IMR-90 (cell line): ENCODE results near the gene TTYH3. TPM values are rescaled to one million over a fixed set of nuclear protein-coding genes. Genes with fewer than 3 reads are reported as not detected.

Experiments used
- ATAC-seq: fragments of 200-7000 bp; cut with Tn5 transposase; 2 replicates; pipeline ENCODE4 v1.9.1; 2020; ENCODE audit warnings: low read depth, mild to moderate bottlenecking, moderate library complexity
- BruUV-seq: library from RNA; stranded (reverse); fragments of 400-500 nt; replicated peaks from 2 replicates; lab custom pipeline; 2021; lab: Mats Ljungman, UMichigan
- CTCF ChIA-PET: fragments of 300-600 bp; formaldehyde crosslinking; extraction: SDS; loops from one replicate; lab custom pipeline; 2021; ENCODE audit warnings: antibody characterized with exemption; lab: Yijun Ruan, JAX
- POLR2A ChIA-PET: fragments of 300-600 bp; sonication (Branson Sonifier 250); formaldehyde crosslinking; loops from one replicate; lab custom pipeline; 2022; ENCODE audit warnings: antibody characterized with exemption; ENCODE audit not compliant: unreplicated experiment; lab: Charles Lee
- DNase-seq: peaks from one replicate; pipeline ENCODE4 v3.0.0; 2013
- H2AFZ ChIP-seq: replicated peaks from 2 replicates; pipeline ENCODE3; 2013; ENCODE audit warnings: low read length, mild to moderate bottlenecking; ENCODE audit not compliant: poor library complexity
- H2AK5ac ChIP-seq: 2 replicates; pipeline ENCODE4 v1.6.1; 2013; ENCODE audit warnings: low read depth, low read length, inconsistent platforms
- H2AK9ac ChIP-seq: replicated peaks from 2 replicates; pipeline ENCODE3; 2013; ENCODE audit warnings: mild to moderate bottlenecking, low read depth, low read length, moderate library complexity; ENCODE audit not compliant: poor library complexity
- H2BK120ac ChIP-seq: 2 replicates; pipeline ENCODE4 v1.6.1; 2013; ENCODE audit warnings: low read depth, low read length, inconsistent platforms
- H2BK15ac ChIP-seq: 3 replicates; pipeline ENCODE4 v1.6.1; 2013; ENCODE audit warnings: low read depth, low read length, inconsistent platforms
- H2BK20ac ChIP-seq: 2 replicates; pipeline ENCODE4 v1.6.1; 2013; ENCODE audit warnings: low read depth, mild to moderate bottlenecking, inconsistent platforms, low read length, moderate library complexity
- H2BK5ac ChIP-seq: 2 replicates; pipeline ENCODE4 v1.6.1; 2013; ENCODE audit warnings: mild to moderate bottlenecking, low read depth, low read length, inconsistent platforms; ENCODE audit not compliant: poor library complexity, severe bottlenecking
- H3K14ac ChIP-seq: replicated peaks from 2 replicates; pipeline ENCODE4 v1.6.1; 2013; ENCODE audit warnings: low read depth, low read length, inconsistent platforms
- H3K18ac ChIP-seq: 2 replicates; pipeline ENCODE4 v1.6.1; 2013; ENCODE audit warnings: low read depth, low read length, control low read depth
- H3K23ac ChIP-seq: 2 replicates; pipeline ENCODE4 v1.6.1; 2013; ENCODE audit warnings: low read depth, low read length, inconsistent platforms
- H3K27ac ChIP-seq: 2 replicates; pipeline ENCODE4 v1.5.1; 2013; ENCODE audit warnings: mild to moderate bottlenecking, control low read depth, low read length; ENCODE audit not compliant: insufficient read depth
- H3K27me3 ChIP-seq: 2 replicates; pipeline ENCODE4 v1.6.1; 2013; ENCODE audit warnings: low read length; ENCODE audit not compliant: control insufficient read depth, insufficient read depth
- H3K36me3 ChIP-seq: 2 replicates; pipeline ENCODE4 v1.6.1; 2013; ENCODE audit warnings: low read length, mixed read lengths; ENCODE audit not compliant: control insufficient read depth, insufficient read depth
- H3K4ac ChIP-seq: 2 replicates; pipeline ENCODE4 v1.6.1; 2013; ENCODE audit warnings: low read depth, low read length, inconsistent platforms
- H3K4me1 ChIP-seq: 2 replicates; pipeline ENCODE4 v1.6.1; 2013; ENCODE audit warnings: low read length, mixed read lengths; ENCODE audit not compliant: control insufficient read depth, insufficient read depth
- H3K4me2 ChIP-seq: 2 replicates; pipeline ENCODE4 v1.6.1; 2013; ENCODE audit warnings: low read depth, mild to moderate bottlenecking, control low read depth, low read length, moderate library complexity
- H3K4me3 ChIP-seq: 2 replicates; pipeline ENCODE4 v1.5.1; 2013; ENCODE audit warnings: low read depth, mild to moderate bottlenecking, control low read depth, low read length, moderate library complexity; ENCODE audit not compliant: insufficient read depth
- H3K56ac ChIP-seq: 2 replicates; pipeline ENCODE4 v1.6.1; 2013; ENCODE audit warnings: low read length, inconsistent platforms; ENCODE audit not compliant: insufficient read depth; ENCODE audit errors: extremely low read depth
- H3K79me1 ChIP-seq, 2 experiments: 2 replicates each; pipeline ENCODE4 v1.6.1; 2013; ENCODE audit warnings: low read length in 2 of 2, inconsistent platforms in 1 of 2, low read depth in 1 of 2
- H3K9ac ChIP-seq: 2 replicates; pipeline ENCODE4 v1.6.1; 2013; ENCODE audit warnings: low read depth, low read length, control low read depth
- H3K9me1 ChIP-seq: 2 replicates; pipeline ENCODE4 v1.6.1; 2013; ENCODE audit warnings: low read length, inconsistent platforms; ENCODE audit not compliant: insufficient read depth
- H3K9me3 ChIP-seq: 2 replicates; pipeline ENCODE4 v1.6.1; 2013; ENCODE audit warnings: low read length; ENCODE audit not compliant: control insufficient read depth, insufficient read depth
- H4K20me1 ChIP-seq: 2 replicates; pipeline ENCODE4 v1.6.1; 2013; ENCODE audit warnings: low read length, inconsistent platforms; ENCODE audit not compliant: insufficient read depth
- H4K5ac ChIP-seq: 2 replicates; pipeline ENCODE4 v1.6.1; 2013; ENCODE audit warnings: mild to moderate bottlenecking, low read depth, low read length, control low read depth
- H4K8ac ChIP-seq, 2 experiments: 2 replicates each; pipeline ENCODE4 v1.6.1; 2013; ENCODE audit warnings: low read depth in 2 of 2, low read length in 2 of 2, control low read depth in 1 of 2, inconsistent platforms in 1 of 2
- H4K91ac ChIP-seq: 2 replicates; pipeline ENCODE4 v1.6.1; 2013; ENCODE audit warnings: low read depth, low read length, inconsistent platforms; ENCODE audit not compliant: insufficient read depth
- BHLHE40 ChIP-seq: fragments of 150-350 bp; IDR thresholded peaks from 2 replicates; pipeline ENCODE4 v1.6.1; 2016; ENCODE audit warnings: mild to moderate bottlenecking, low read depth, low read length
- CEBPB ChIP-seq: IDR thresholded peaks from 2 replicates; pipeline ENCODE4 v1.6.1; 2012; ENCODE audit warnings: low read depth, low read length, improper control_type of control experiment
- CHD1 ChIP-seq: IDR thresholded peaks from 2 replicates; pipeline ENCODE4 v1.6.1; 2012; ENCODE audit warnings: low read depth, low read length, improper control_type of control experiment
- CTCF ChIP-seq: conservative IDR thresholded peaks from 2 replicates; pipeline ENCODE4 v1.5.1; 2012; ENCODE audit warnings: mild to moderate bottlenecking, low read depth, low read length, improper control_type of control experiment
- ELK1 ChIP-seq: fragments of 150-350 bp; IDR thresholded peaks from 2 replicates; pipeline ENCODE4 v1.6.1; 2016; ENCODE audit warnings: low read depth, mild to moderate bottlenecking, low read length, moderate library complexity, borderline replicate concordance
- FOS ChIP-seq: fragments of 150-350 bp; IDR thresholded peaks from 2 replicates; pipeline ENCODE4 v1.6.1; 2016; ENCODE audit warnings: low read depth, low read length
- MAFK ChIP-seq: IDR thresholded peaks from 2 replicates; pipeline ENCODE4 v1.6.1; 2012; ENCODE audit warnings: low read depth, low read length, improper control_type of control experiment
- MAZ ChIP-seq: IDR thresholded peaks from 2 replicates; pipeline ENCODE4 v1.6.1; 2012; ENCODE audit warnings: low read depth, mild to moderate bottlenecking, low read length, improper control_type of control experiment, moderate library complexity, borderline replicate concordance
- MXI1 ChIP-seq: IDR thresholded peaks from 2 replicates; pipeline ENCODE4 v1.6.1; 2012; ENCODE audit warnings: low read depth, mild to moderate bottlenecking, low read length, moderate library complexity, borderline replicate concordance
- NFE2L2 ChIP-seq: fragments of 150-350 bp; IDR thresholded peaks from 2 replicates; pipeline ENCODE4 v1.6.1; 2016; ENCODE audit warnings: low read depth, mild to moderate bottlenecking, low read length
- POLR2A ChIP-seq: IDR thresholded peaks from 2 replicates; pipeline ENCODE4 v1.6.1; 2012; ENCODE audit warnings: mild to moderate bottlenecking, low read depth, low read length
- RAD21 ChIP-seq: IDR thresholded peaks from 2 replicates; pipeline ENCODE4 v1.6.1; 2012; ENCODE audit warnings: low read length, improper control_type of control experiment
- RCOR1 ChIP-seq: IDR thresholded peaks from 2 replicates; pipeline ENCODE4 v1.6.1; 2012; ENCODE audit warnings: mild to moderate bottlenecking, low read length, improper control_type of control experiment; ENCODE audit not compliant: insufficient replicate concordance
- RFX5 ChIP-seq: IDR thresholded peaks from 2 replicates; pipeline ENCODE4 v1.8.0; 2012; ENCODE audit warnings: low read depth, mild to moderate bottlenecking, low read length, moderate library complexity
- SMC3 ChIP-seq: fragments of 150-350 bp; IDR thresholded peaks from 2 replicates; pipeline ENCODE4 v1.6.1; 2016; ENCODE audit warnings: low read depth, mild to moderate bottlenecking, antibody characterized with exemption, low read length, moderate library complexity
- WGBS, 2 experiments: methylation state at CpG; one replicate each; pipeline versions ENCODE4 v1.1.5 to v1.1.7; 2013; ENCODE audit warnings: missing lambda C conversion rate in 2 of 2; ENCODE audit not compliant: insufficient read length in 1 of 2; ENCODE audit errors: extremely low coverage in 2 of 2; 5-methylcytosine and 5-hydroxymethylcytosine counted together
- dilution Hi-C: fragments of 300-500 bp; cut with HindIII; formaldehyde crosslinking; loops from one replicate; pipeline ENCODE4 v1.14.3; 2018; ENCODE audit warnings: low sequenced_read_pairs; ENCODE audit not compliant: unreplicated experiment
- in situ Hi-C: fragments of 300-500 bp; cut with MboI; formaldehyde crosslinking; loops from 3 replicates; pipeline ENCODE4 v1.14.3; 2019; ENCODE audit warnings: low sequenced_read_pairs, inconsistent platforms, mixed read lengths
- intact Hi-C: fragments of 100-400 bp; cut with micrococcal nuclease; formaldehyde crosslinking; loops from 2 replicates; pipeline ENCODE4 v1.10.0; 2022
- polyA plus RNA-seq, 3 experiments: library from polyadenylated mRNA; depleted of rRNA; stranded (reverse); fragments of >200 nt; gene quantifications; 2 replicates each; pipeline ENCODE4 v1.2.3, GENCODE V29; 2012; ENCODE audit warnings: low replicate concordance in 1 of 3
- total RNA-seq: library from RNA; depleted of rRNA; stranded (reverse); fragments of >200 nt; gene quantifications from 2 replicates; pipeline ENCODE4 v1.2.3, GENCODE V29; 2012
- TF ChIP-seq, protein P1 (sequence below): fragments of 150-350 bp; IDR thresholded peaks from 2 replicates; pipeline ENCODE4 v1.6.1; 2017; ENCODE audit warnings: mild to moderate bottlenecking, antibody characterized with exemption, low read length, low read depth

The TTYH3 gene
- total and polyA plus RNA-seq, 2 of the 4 experiments (the other 2 are of a cell fraction) = 5.6 to 82.6 TPM

- Histone ChIP-seq H4K8ac (no peak overlapping the region), H3K27ac (no peak overlapping the region), H4K91ac (no peak overlapping the region), H2AFZ (no peak overlapping the region), H2BK5ac (no peak overlapping the region), H2AK9ac (peak overlapping the region; percentile 42), H3K18ac (no peak overlapping the region), H3K9me1 (no peaks in the 10 kb centered on the region), H3K14ac (no peak overlapping the region), H3K4me1 (no peaks in the 10 kb centered on the region), H3K23ac (no peak overlapping the region), H3K27me3 (no peaks in the 10 kb centered on the region), H3K4me3 (no peak overlapping the region), H3K36me3 (peaks cover 39% of the 10 kb centered on the region), H3K4me2 (no peak overlapping the region), H3K56ac (no peak overlapping the region), H2BK120ac (no peak overlapping the region), H2BK15ac (no peak overlapping the region), H2AK5ac (no peak overlapping the region), H3K9me3 (no peaks in the 10 kb centered on the region), H2BK20ac (no peak overlapping the region), H3K79me1 (no peaks in the 10 kb centered on the region), H4K20me1 (no peaks in the 10 kb centered on the region), H4K5ac (no peak overlapping the region), H3K4ac (no peak overlapping the region), H3K9ac (no peak overlapping the region)
- DNase-seq (no peak), ATAC-seq (no peak)
- in situ Hi-C loops (no loop called here), intact Hi-C loops (no loop called here), dilution Hi-C loops (no loop called here)
- no TSS peak for BruUV-seq
- 93% methylated on average over 17 of the region's 23 CpGs; no CpG with 5 or more reads in 1 of the 2 experiments for WGBS, 2 experiments
- ChIA-PET POLR2A (no interaction called here), CTCF (no interaction called here)
- TF ChIP-seq RCOR1 = no peak
- no peak for TF ChIP-seq POLR2A
- TF ChIP-seq CTCF = no peak
- no peak for TF ChIP-seq FOS
- no peak for TF ChIP-seq CHD1
- no peak for TF ChIP-seq ELK1
- TF ChIP-seq MAFK = no peak
- no peak for TF ChIP-seq RAD21
- no peak for TF ChIP-seq CEBPB
- TF ChIP-seq, protein P1, sequence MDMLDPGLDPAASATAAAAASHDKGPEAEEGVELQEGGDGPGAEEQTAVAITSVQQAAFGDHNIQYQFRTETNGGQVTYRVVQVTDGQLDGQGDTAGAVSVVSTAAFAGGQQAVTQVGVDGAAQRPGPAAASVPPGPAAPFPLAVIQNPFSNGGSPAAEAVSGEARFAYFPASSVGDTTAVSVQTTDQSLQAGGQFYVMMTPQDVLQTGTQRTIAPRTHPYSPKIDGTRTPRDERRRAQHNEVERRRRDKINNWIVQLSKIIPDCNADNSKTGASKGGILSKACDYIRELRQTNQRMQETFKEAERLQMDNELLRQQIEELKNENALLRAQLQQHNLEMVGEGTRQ = no peak
- TF ChIP-seq NFE2L2 = no peak
- TF ChIP-seq RFX5 = no peak
- no peak for TF ChIP-seq SMC3
- no peak for TF ChIP-seq BHLHE40
- no peak for TF ChIP-seq MAZ
- TF ChIP-seq MXI1 = no peak
Measured at GRCh38 chr7:2592375-2592865, 39.4 kb upstream of the TTYH3 start.
